K562 (cell line): ENCODE data around the gene AGAP6. TPM values are rescaled to one million over a fixed set of nuclear protein-coding genes. Genes with fewer than 3 reads are reported as not detected.

Experiments
- ATAC-seq: fragments of 200-7000 bp; cut with Tn5 transposase; 3 replicates; pipeline ENCODE4 v1.9.1; 2020; ENCODE audit warnings: moderate library complexity
- BruUV-seq: library from RNA; stranded (reverse); fragments of 400-500 nt; replicated peaks from 2 replicates; lab custom pipeline; 2021; lab: Mats Ljungman, UMichigan
- CTCF ChIA-PET: fragments of 300-600 bp; formaldehyde crosslinking; extraction: SDS; loops from one replicate; lab custom pipeline; 2021; ENCODE audit warnings: low intra/inter-chr PET ratio; lab: Yijun Ruan, JAX
- POLR2A ChIA-PET: fragments of 300-600, 350-650 bp; sonication (Branson Sonifier 250); formaldehyde crosslinking; extraction: SDS; loops from one replicate; lab custom pipeline; 2021; ENCODE audit warnings: antibody characterized with exemption, inconsistent platforms; lab: Yijun Ruan, JAX
- DNase-seq, 4 experiments: peaks; one replicate each; pipeline versions ENCODE4 v3.0.0 to v3.0.0-alpha.2; 2011 to 2018; ENCODE audit warnings: low spot score in 3 of 4, mixed read lengths in 3 of 4; ENCODE audit errors: extremely low read depth in 1 of 4
- FAIRE-seq: peaks from 2 replicates; lab custom pipeline; 2011; peaks lifted over from hg19 to GRCh38; lab: Jason Lieb, UNC
- H2AFZ ChIP-seq: 2 replicates; pipeline ENCODE4 v1.6.0; 2011; ENCODE audit warnings: low read depth, low read length, control low read depth, inconsistent platforms
- H3K27ac ChIP-seq: fragments of 200-600 bp; 3 replicates; pipeline ENCODE4 v1.8.0; 2011; ENCODE audit warnings: low read depth, mild to moderate bottlenecking, control low read depth, inconsistent platforms, low read length, moderate library complexity, mixed read lengths; ENCODE audit errors: extremely low read depth
- H3K27me3 ChIP-seq, 2 experiments: fragments of 300-600 bp in 1 of 2; 2 replicates in 1 of 2; 3 replicates in 1 of 2; pipeline versions ENCODE4 v1.6.0 to v1.8.0; 2011; ENCODE audit warnings: inconsistent platforms in 2 of 2, low read length in 2 of 2, mild to moderate bottlenecking in 1 of 2, mixed read lengths in 1 of 2, moderate library complexity in 1 of 2; ENCODE audit not compliant: control insufficient read depth in 2 of 2, insufficient read depth in 2 of 2
- H3K36me3 ChIP-seq: fragments of 300-600 bp; 3 replicates; pipeline ENCODE4 v1.8.0; 2011; ENCODE audit warnings: mild to moderate bottlenecking, low read length, inconsistent platforms; ENCODE audit not compliant: control insufficient read depth, insufficient read depth
- H3K4me1 ChIP-seq, 2 experiments: fragments of 200-600 bp in 1 of 2; replicated peaks in 1 of 2; 2 replicates in 1 of 2; 3 replicates in 1 of 2; pipeline versions ENCODE4 v1.5.1 to v1.8.0; 2011; ENCODE audit warnings: inconsistent platforms in 2 of 2, low read length in 2 of 2, mild to moderate bottlenecking in 1 of 2, mixed read lengths in 1 of 2, moderate library complexity in 1 of 2; ENCODE audit not compliant: control insufficient read depth in 2 of 2, insufficient read depth in 2 of 2
- H3K4me2 ChIP-seq: 2 replicates; pipeline ENCODE4 v1.6.1; 2011; ENCODE audit warnings: low read length, control low read depth, inconsistent platforms, mixed read lengths; ENCODE audit not compliant: insufficient read depth
- H3K4me3 ChIP-seq: fragments of 200-600 bp; sonication (generic), shearing (Covaris generic); 2 replicates; pipeline ENCODE4 v1.5.1; 2016; ENCODE audit warnings: control low read depth, inconsistent platforms
- H3K79me2 ChIP-seq: fragments of 200-600 bp; 3 replicates; pipeline ENCODE4 v1.8.0; 2011; ENCODE audit warnings: low read length, inconsistent platforms; ENCODE audit not compliant: control insufficient read depth, insufficient read depth
- H3K9ac ChIP-seq, 2 experiments: 2 replicates each; pipeline versions ENCODE4 v1.6.0 to v1.6.1; 2011; ENCODE audit warnings: low read depth in 2 of 2, low read length in 2 of 2, control low read depth in 1 of 2, inconsistent platforms in 1 of 2, mild to moderate bottlenecking in 1 of 2, mixed read lengths in 1 of 2; ENCODE audit not compliant: insufficient read depth in 1 of 2
- H3K9me1 ChIP-seq: one replicate; pipeline ENCODE4 v1.6.0; 2011; ENCODE audit warnings: inconsistent platforms, mild to moderate bottlenecking, low read length, moderate library complexity; ENCODE audit not compliant: control insufficient read depth, insufficient read depth
- H3K9me3 ChIP-seq: replicated peaks from 2 replicates; pipeline ENCODE4 v1.5.1; 2011; ENCODE audit warnings: low read depth, low read length, inconsistent platforms; ENCODE audit not compliant: control insufficient read depth, insufficient read depth
- H4K20me1 ChIP-seq: replicated peaks from 2 replicates; pipeline ENCODE4 v1.6.1; 2011; ENCODE audit warnings: low read length, inconsistent platforms, mixed read lengths; ENCODE audit not compliant: control insufficient read depth, insufficient read depth
- CXXC5 ChIP-seq: fragments of 250-450 bp; sonication (Bioruptor Pico); IDR thresholded peaks from 2 replicates; pipeline ENCODE4 v1.8.0; 2022; ENCODE audit warnings: inconsistent platforms, mild to moderate bottlenecking, moderate library complexity
- GATAD2A ChIP-seq: fragments of 450-650 bp; IDR thresholded peaks from 2 replicates; pipeline ENCODE4 v1.6.1; 2017
- MIER1 ChIP-seq: fragments of 450-650 bp; IDR thresholded peaks from 2 replicates; pipeline ENCODE4 v1.6.1; 2016; ENCODE audit warnings: antibody characterized with exemption, mild to moderate bottlenecking, low read depth
- PCBP1 ChIP-seq: fragments of 200-400 bp; formaldehyde crosslinking; IDR thresholded peaks from 2 replicates; pipeline ENCODE4 v1.6.1; 2018; ENCODE audit warnings: mild to moderate bottlenecking, low read depth, low read length; ENCODE audit not compliant: poor library complexity, severe bottlenecking
- PHF20 ChIP-seq: fragments of 450-650 bp; IDR thresholded peaks from 2 replicates; pipeline ENCODE4 v1.6.1; 2018; ENCODE audit not compliant: partially characterized antibody
- POLR2AphosphoS5 ChIP-seq: IDR thresholded peaks from 2 replicates; pipeline ENCODE4 v1.6.1; 2011; ENCODE audit warnings: mild to moderate bottlenecking, low read depth, low read length, moderate library complexity; ENCODE audit not compliant: control insufficient read depth, insufficient read depth
- POLR2H ChIP-seq: IDR thresholded peaks from 2 replicates; pipeline ENCODE4 v1.6.1; 2016; ENCODE audit warnings: missing genetic modification characterization, low read depth, mild to moderate bottlenecking, control low read depth, missing compliant biosample characterization, moderate library complexity
- SETDB1 ChIP-seq: IDR thresholded peaks from one replicate; pipeline ENCODE4 v1.6.1; 2012; ENCODE audit warnings: low read length, control low read depth, inconsistent platforms
- YY1 ChIP-seq, 3 experiments: IDR thresholded peaks; 2 replicates each; pipeline ENCODE4 v1.6.1; 2011; ENCODE audit warnings: low read length in 2 of 3, mild to moderate bottlenecking in 2 of 3, moderate library complexity in 2 of 3, borderline replicate concordance in 1 of 3, control low read depth in 1 of 3, low read depth in 1 of 3; ENCODE audit not compliant: insufficient read depth in 3 of 3, insufficient replicate concordance in 2 of 3, control insufficient read depth in 1 of 3, insufficient read length in 1 of 3; ENCODE audit errors: extremely low read depth in 1 of 3
- ZNF766 ChIP-seq: fragments of 200-800 bp; sonication (Bioruptor generic); conservative IDR thresholded peaks from 2 replicates; pipeline ENCODE4 v1.6.1; 2016; ENCODE audit warnings: missing genetic modification characterization, missing compliant biosample characterization
- WGBS: fragments of 100-300 bp; shearing (Covaris generic); methylation state at CpG from one replicate; pipeline ENCODE4 v1.1.6; 2016; ENCODE audit warnings: low coverage, mixed read lengths; ENCODE audit not compliant: insufficient coverage; ENCODE audit errors: missing lambda C conversion rate; 5-methylcytosine and 5-hydroxymethylcytosine counted together
- in situ Hi-C: fragments of 300-500 bp; cut with MboI; formaldehyde crosslinking; loops from 4 replicates; pipeline ENCODE4 v1.15.0; 2018; ENCODE audit warnings: inconsistent platforms, mixed read lengths
- intact Hi-C: fragments of 100-400 bp; cut with micrococcal nuclease; formaldehyde crosslinking; loops from 2 replicates; pipeline ENCODE4 v1.14.2; 2022
- polyA plus RNA-seq, 8 experiments: library from polyadenylated mRNA; depleted of rRNA in 4 of 8; stranded (reverse) in 5 of 8; unstranded in 3 of 8; fragments of >200 nt; fragmentation: Nextera tagmentation in 2 of 8; fragmentation: Illumina TruSeq in 1 of 8; extraction: Ambion mirVana in 2 of 8; extraction: Trizol in 1 of 8; gene quantifications; 2 replicates each; pipeline versions ENCODE4 v1.2.1 to v1.2.3, GENCODE V29; 2011 to 2014; ENCODE audit warnings: inconsistent platforms in 1 of 8, missing spikeins in 1 of 8
- total RNA-seq, 7 experiments: library from RNA; depleted of rRNA in 6 of 7; stranded (reverse); fragments of >200 nt in 6 of 7; fragmentation: Illumina TruSeq in 2 of 7; extraction: Trizol in 2 of 7; gene quantifications; 2 replicates each; pipeline versions ENCODE4 v1.2.1 to v1.2.3, GENCODE V29; 2011 to 2021; ENCODE audit warnings: low replicate concordance in 1 of 7
- TF ChIP-seq, protein P1 (sequence below): sonication (generic); formaldehyde crosslinking; IDR thresholded peaks from 2 replicates; pipeline ENCODE4 v1.8.1; 2022; ENCODE audit warnings: missing genetic modification reagents
- TF ChIP-seq, protein P2 (sequence below): sonication (generic); formaldehyde crosslinking; IDR thresholded peaks from 2 replicates; pipeline ENCODE4 v1.8.1; 2023; ENCODE audit warnings: mild to moderate bottlenecking, missing genetic modification reagents
- TF ChIP-seq, protein P3 (sequence below): fragments of 250-450 bp; sonication (Bioruptor Pico); IDR thresholded peaks from 2 replicates; pipeline ENCODE4 v1.8.0; 2022; ENCODE audit warnings: inconsistent platforms

The AGAP6 gene
- total and polyA plus RNA-seq, 9 of the 15 experiments (the other 6 are each of a cell fraction or from before 2014, with no cell fraction given): 1.0 to 46.8 (median 18.3) TPM

DNA sequence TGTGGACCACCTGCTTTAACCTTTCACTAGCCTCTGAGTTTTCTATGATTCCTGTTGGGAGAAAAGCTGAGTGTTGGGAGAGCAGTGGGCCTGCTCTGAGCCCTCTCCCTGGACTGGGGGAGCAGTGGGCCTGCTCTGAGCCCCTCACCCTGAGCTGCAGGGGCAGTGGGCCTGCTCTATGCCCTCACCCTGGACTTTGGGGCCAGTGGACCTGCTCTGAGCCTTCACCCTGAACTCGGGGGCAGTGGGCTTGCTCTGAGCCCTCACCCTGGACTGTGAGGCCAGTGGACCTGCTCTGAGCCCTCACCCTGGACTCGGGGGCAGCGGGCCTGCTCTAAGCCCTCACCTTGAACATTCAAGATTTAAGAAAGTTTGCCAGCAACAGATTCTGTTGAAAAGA, 33.4 kb downstream of the AGAP6 start:
- H3K4me3 ChIP-seq: no peak overlapping the region
- TF ChIP-seq SETDB1 (no peak), CXXC5 (CRISPR knock-in tag) (no peak), POLR2H (tag) (no peak), POLR2AphosphoS5 (no peak), YY1 (IDR thresholded peaks at IDR 0.05; ENCODE audit: borderline replicate concordance in 1 of 3, control insufficient read depth in 1 of 3, extremely low read depth in 1 of 3, insufficient read depth in 3 of 3, insufficient read length in 1 of 3, insufficient replicate concordance in 2 of 3, low read depth in 1 of 3, low read length in 2 of 3) (no peak), ZNF766 (CRISPR knock-in tag) (no peak), MIER1 (no peak), GATAD2A (no peak), PCBP1 (no peak), PHF20 (no peak)
- TF ChIP-seq, protein P1, sequence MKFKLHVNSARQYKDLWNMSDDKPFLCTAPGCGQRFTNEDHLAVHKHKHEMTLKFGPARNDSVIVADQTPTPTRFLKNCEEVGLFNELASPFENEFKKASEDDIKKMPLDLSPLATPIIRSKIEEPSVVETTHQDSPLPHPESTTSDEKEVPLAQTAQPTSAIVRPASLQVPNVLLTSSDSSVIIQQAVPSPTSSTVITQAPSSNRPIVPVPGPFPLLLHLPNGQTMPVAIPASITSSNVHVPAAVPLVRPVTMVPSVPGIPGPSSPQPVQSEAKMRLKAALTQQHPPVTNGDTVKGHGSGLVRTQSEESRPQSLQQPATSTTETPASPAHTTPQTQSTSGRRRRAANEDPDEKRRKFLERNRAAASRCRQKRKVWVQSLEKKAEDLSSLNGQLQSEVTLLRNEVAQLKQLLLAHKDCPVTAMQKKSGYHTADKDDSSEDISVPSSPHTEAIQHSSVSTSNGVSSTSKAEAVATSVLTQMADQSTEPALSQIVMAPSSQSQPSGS (CRISPR knock-in tag): no peak
- TF ChIP-seq, protein P2, sequence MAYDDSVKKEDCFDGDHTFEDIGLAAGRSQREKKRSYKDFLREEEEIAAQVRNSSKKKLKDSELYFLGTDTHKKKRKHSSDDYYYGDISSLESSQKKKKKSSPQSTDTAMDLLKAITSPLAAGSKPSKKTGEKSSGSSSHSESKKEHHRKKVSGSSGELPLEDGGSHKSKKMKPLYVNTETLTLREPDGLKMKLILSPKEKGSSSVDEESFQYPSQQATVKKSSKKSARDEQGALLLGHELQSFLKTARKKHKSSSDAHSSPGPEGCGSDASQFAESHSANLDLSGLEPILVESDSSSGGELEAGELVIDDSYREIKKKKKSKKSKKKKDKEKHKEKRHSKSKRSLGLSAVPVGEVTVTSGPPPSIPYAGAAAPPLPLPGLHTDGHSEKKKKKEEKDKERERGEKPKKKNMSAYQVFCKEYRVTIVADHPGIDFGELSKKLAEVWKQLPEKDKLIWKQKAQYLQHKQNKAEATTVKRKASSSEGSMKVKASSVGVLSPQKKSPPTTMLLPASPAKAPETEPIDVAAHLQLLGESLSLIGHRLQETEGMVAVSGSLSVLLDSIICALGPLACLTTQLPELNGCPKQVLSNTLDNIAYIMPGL (CRISPR knock-in tag): no peak
- TF ChIP-seq, protein P3, sequence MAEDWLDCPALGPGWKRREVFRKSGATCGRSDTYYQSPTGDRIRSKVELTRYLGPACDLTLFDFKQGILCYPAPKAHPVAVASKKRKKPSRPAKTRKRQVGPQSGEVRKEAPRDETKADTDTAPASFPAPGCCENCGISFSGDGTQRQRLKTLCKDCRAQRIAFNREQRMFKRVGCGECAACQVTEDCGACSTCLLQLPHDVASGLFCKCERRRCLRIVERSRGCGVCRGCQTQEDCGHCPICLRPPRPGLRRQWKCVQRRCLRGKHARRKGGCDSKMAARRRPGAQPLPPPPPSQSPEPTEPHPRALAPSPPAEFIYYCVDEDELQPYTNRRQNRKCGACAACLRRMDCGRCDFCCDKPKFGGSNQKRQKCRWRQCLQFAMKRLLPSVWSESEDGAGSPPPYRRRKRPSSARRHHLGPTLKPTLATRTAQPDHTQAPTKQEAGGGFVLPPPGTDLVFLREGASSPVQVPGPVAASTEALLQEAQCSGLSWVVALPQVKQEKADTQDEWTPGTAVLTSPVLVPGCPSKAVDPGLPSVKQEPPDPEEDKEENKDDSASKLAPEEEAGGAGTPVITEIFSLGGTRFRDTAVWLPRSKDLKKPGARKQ (CRISPR knock-in tag): no peak

More for the DNA sequence above, 33.4 kb downstream of the AGAP6 start:
- Histone ChIP-seq H3K79me2 (no peaks in the 10 kb centered on the region), H3K4me2 (no peak overlapping the region), H3K27me3 (peaks cover 20 to 28% of the 10 kb centered on the region in 2 experiments; a peak in 4 of 5 replicates), H3K27ac (no peak overlapping the region), H3K36me3 (no peaks in the 10 kb centered on the region), H3K9me1 (no peaks in the 10 kb centered on the region), H3K4me1 (peaks cover 0 to 7% of the 10 kb centered on the region in 2 experiments; a peak in 2 of 5 replicates), H3K9ac (peak overlapping the region in 1 of 2 experiments; percentile 73; a peak in 1 of 4 replicates), H2AFZ (no peak overlapping the region), H3K9me3 (no peaks in the 10 kb centered on the region), H4K20me1 (no peaks in the 10 kb centered on the region)
- DNase-seq (no peak), ATAC-seq (peak; percentile 28), FAIRE-seq (no peak)
- in situ Hi-C loops: no loop called here
- WGBS: 21% methylated on average over 3 of the region's 3 CpGs
- ChIA-PET CTCF (no interaction called here), POLR2A (no interaction called here)
- BruUV-seq: no TSS peak
- intact Hi-C loops: no loop called here
